Activated T-cell treated with anti-CD3 and anti-CD28 coated beads, Interleukin-2, amount 50 U/mL, for 48 hours (primary cell): Measurements from ENCODE around the gene RACGAP1.
A peak's percentile ranks its signal among the peaks of the same experiment; 100 is the strongest.

Experiments used
- DNase-seq, 2 experiments: peaks; one replicate each; pipeline ENCODE4 v3.0.0-alpha.2; 2020

The RACGAP1 gene

GRCh38 chr12:49953961-49954846 lies 71.1 kb downstream of the RACGAP1 start:
- DNase-seq, result no peak

GRCh38 chr12:49953151-49953550 lies 72.1 kb downstream of the RACGAP1 start:
- DNase-seq, result no peak

GRCh38 chr12:49952391-49953055 lies 72.8 kb downstream of the RACGAP1 start:
- DNase-seq, result no peak

GRCh38 chr12:49951411-49952240 lies 73.7 kb downstream of the RACGAP1 start:
- DNase-seq, result no peak

- DNase-seq, result no peak
These were observed 74.7 kb downstream of the RACGAP1 start, which contains the start of gene AQP2 for GRCh38 chr12:49950273-49951251. TSS of gene AQP2 (plus strand) at chr12:49950737. CDS start at chr12:49950831, 94 bp downstream.

- DNase-seq, result no peak
These were observed 75.4 kb downstream of the RACGAP1 start for GRCh38 chr12:49949866-49950265.

- no peak for DNase-seq
These were observed 76.1 kb downstream of the RACGAP1 start for GRCh38 chr12:49948866-49949845.

GRCh38 chr12:49947593-49948226 lies 77.6 kb downstream of the RACGAP1 start:
- no peak for DNase-seq

- DNase-seq, result no peak
These were observed 78.8 kb downstream of the RACGAP1 start for GRCh38 chr12:49946497-49946896.

- DNase-seq, result no peak
These were observed 79.2 kb downstream of the RACGAP1 start for GRCh38 chr12:49946086-49946485.

GRCh38 chr12:49945394-49946080 lies 79.8 kb downstream of the RACGAP1 start:
- DNase-seq, result peak; percentile 91 to 95

GRCh38 chr12:49944718-49945117 lies 80.6 kb downstream of the RACGAP1 start:
- no peak for DNase-seq

GRCh38 chr12:49944046-49944445 lies 81.2 kb downstream of the RACGAP1 start:
- no peak for DNase-seq

- no peak for DNase-seq
These were observed 81.7 kb downstream of the RACGAP1 start for GRCh38 chr12:49943625-49943960.

GRCh38 chr12:49942921-49943624 lies 82.2 kb downstream of the RACGAP1 start:
- no peak for DNase-seq

- DNase-seq, result no peak
These were observed 82.8 kb downstream of the RACGAP1 start for GRCh38 chr12:49942512-49942893.

GRCh38 chr12:49941556-49942511 lies 83.5 kb downstream of the RACGAP1 start:
- no peak for DNase-seq

- DNase-seq, result no peak
These were observed 85.6 kb downstream of the RACGAP1 start for GRCh38 chr12:49939707-49940106.
